Psoas muscle (tissue), 8 donors: ENCODE measurements around the gene CLECL1. TPM values are rescaled to one million over a fixed set of nuclear protein-coding genes. Genes with fewer than 3 reads are reported as not detected.

ENCODE experiments used
- ATAC-seq, 4 donors: fragments of 200-7000 bp; cut with Tn5 transposase; one replicate each; pipeline ENCODE4 v1.9.1; 2020; ENCODE audit warnings: moderate library complexity in 3 of 4, mild to moderate bottlenecking in 2 of 4
- DNase-seq, 2 donors: peaks; one replicate each; pipeline ENCODE4 v3.0.0-alpha.2; 2020
- H3K27ac ChIP-seq: fragments of 200-600 bp; one replicate; pipeline ENCODE4 v1.8.0; 2022
- H3K27me3 ChIP-seq, 3 donors: fragments of 200-600 bp in 1 of 3; one replicate each; pipeline versions ENCODE4 v1.6.1 to v1.8.0; 2013 to 2022; ENCODE audit warnings: low read length in 2 of 3, mild to moderate bottlenecking in 2 of 3, moderate library complexity in 1 of 3; ENCODE audit not compliant: insufficient read depth in 3 of 3
- H3K36me3 ChIP-seq, 2 donors: fragments of 200-600 bp in 1 of 2; one replicate each; pipeline versions ENCODE4 v1.6.1 to v1.8.0; 2013 to 2022; ENCODE audit warnings: low read depth in 1 of 2, mild to moderate bottlenecking in 1 of 2, moderate library complexity in 1 of 2; ENCODE audit not compliant: insufficient read depth in 1 of 2
- H3K4me1 ChIP-seq: fragments of 200-600 bp; one replicate; pipeline ENCODE4 v1.8.0; 2022
- H3K4me3 ChIP-seq: fragments of 200-600 bp; one replicate; pipeline ENCODE4 v1.8.0; 2022; ENCODE audit warnings: mild to moderate bottlenecking
- H3K9me3 ChIP-seq: fragments of 200-600 bp; one replicate; pipeline ENCODE4 v1.8.0; 2022
- CTCF ChIP-seq: fragments of 200-600 bp; IDR thresholded peaks from one replicate; pipeline ENCODE4 v1.8.0; 2022; ENCODE audit warnings: antibody characterized with exemption
- WGBS, 3 donors: extraction: QIAGEN DNeasy Blood & Tissue Kit; methylation state at CpG; one replicate each; pipeline versions ENCODE4 v1.1.6 to v1.1.7; 2013; 5-methylcytosine and 5-hydroxymethylcytosine counted together
- intact Hi-C, 2 donors: fragments of 100-400 bp; cut with DNase I; formaldehyde crosslinking; loops; one replicate each; pipeline versions ENCODE4 v1.11.0 to v1.14.2; 2022
- polyA plus RNA-seq, 3 donors: library from polyadenylated mRNA; stranded (reverse); fragments of 200-250 nt; gene quantifications; one replicate each; pipeline ENCODE4 v1.2.3, GENCODE V29; 2013
- total RNA-seq, 4 donors: library from RNA; stranded (reverse); fragmentation: NEBNext Ultra II Directional in 2 of 4; extraction: Animal tissue kit (Norgen Biotek cat#: 25700) in 2 of 4; gene quantifications; one replicate each; pipeline versions ENCODE4 v1.2.1 to v1.2.4, GENCODE V29; 2021 to 2023
- donor health status: healthy with polysubstance abuse.
- donor health status: DM: no; HTN: no; CAD: no; lungs with moderate emphysema.
- donor health status: Bipolar disorder and iron deficiency.
- donor health status: healthy.
- donor health status: DM: yes; HTN: yes; CAD: no.
- donor health status: DM: no; HTN: no; CAD: no.
- donor health status: DM: no; HTN: no; CAD: no.
- donor health status: DM: yes; HTN: yes; CAD: no.

The CLECL1 gene
- total and polyA plus RNA-seq, 7 donors: 0.10 to 0.42 (median 0.28) TPM; not detected in 4

- intact Hi-C loops: no loop called here
- no peak for ATAC-seq
- TF ChIP-seq CTCF: no peak
- Histone ChIP-seq H3K4me1 (no peaks in the 10 kb centered on the region), H3K9me3 (peaks cover 6% of the 10 kb centered on the region), H3K4me3 (no peak overlapping the region), H3K27me3 (no peaks in the 10 kb centered on the region), H3K27ac (no peak overlapping the region), H3K36me3 (no peaks in the 10 kb centered on the region)
- DNase-seq: no peak
- 89 to 92% (median 91%) methylated on average over 1 of the region's 1 CpG for WGBS, 3 donors
Observed at GRCh38 chr12:9701380-9702154, 31.3 kb downstream of the CLECL1 start.

GRCh38 chr12:9700606-9700956, 32.3 kb downstream of the CLECL1 start:
- H3K4me3 ChIP-seq: no peak overlapping the region
- no peak overlapping the region for H3K27ac ChIP-seq
- 82 to 86% (median 86%) methylated on average over 2 of the region's 2 CpGs for WGBS, 3 donors
- no peaks in the 10 kb centered on the region for H3K27me3 ChIP-seq
- no peak for ATAC-seq
- no peaks in the 10 kb centered on the region for H3K36me3 ChIP-seq
- intact Hi-C loops: no loop called here
- no peaks in the 10 kb centered on the region for H3K4me1 ChIP-seq
- peaks cover 6% of the 10 kb centered on the region for H3K9me3 ChIP-seq
- no peak for DNase-seq
- no peak for TF ChIP-seq CTCF

GRCh38 chr12:9699898-9700605, 32.8 kb downstream of the CLECL1 start:
- no peak for TF ChIP-seq CTCF
- intact Hi-C loops: no loop called here
- DNase-seq (no peak), ATAC-seq (no peak)
- Histone ChIP-seq H3K4me3 (no peak overlapping the region), H3K36me3 (no peaks in the 10 kb centered on the region), H3K4me1 (no peaks in the 10 kb centered on the region), H3K9me3 (peaks cover 6% of the 10 kb centered on the region), H3K27me3 (no peaks in the 10 kb centered on the region), H3K27ac (peak overlapping the region; percentile 2)
- WGBS, 3 donors: 84 to 86% (median 85%) methylated on average over 2 of the region's 2 CpGs

GRCh38 chr12:9699269-9699897, 33.5 kb downstream of the CLECL1 start:
- DNase-seq (no peak), ATAC-seq (no peak)
- no peak for TF ChIP-seq CTCF
- Histone ChIP-seq H3K27ac (peak overlapping the region; percentile 2), H3K36me3 (peaks cover 0 to 6% of the 10 kb centered on the region in 2 donors), H3K27me3 (no peaks in the 10 kb centered on the region), H3K9me3 (peaks cover 6% of the 10 kb centered on the region), H3K4me3 (no peak overlapping the region), H3K4me1 (no peaks in the 10 kb centered on the region)
- WGBS, 3 donors: 55 to 65% (median 58%) methylated on average over 1 of the region's 1 CpG
- intact Hi-C loops: no loop called here
